Measurements from ENCODE around the gene SLIT3.

SLIT3 gene

DNA sequence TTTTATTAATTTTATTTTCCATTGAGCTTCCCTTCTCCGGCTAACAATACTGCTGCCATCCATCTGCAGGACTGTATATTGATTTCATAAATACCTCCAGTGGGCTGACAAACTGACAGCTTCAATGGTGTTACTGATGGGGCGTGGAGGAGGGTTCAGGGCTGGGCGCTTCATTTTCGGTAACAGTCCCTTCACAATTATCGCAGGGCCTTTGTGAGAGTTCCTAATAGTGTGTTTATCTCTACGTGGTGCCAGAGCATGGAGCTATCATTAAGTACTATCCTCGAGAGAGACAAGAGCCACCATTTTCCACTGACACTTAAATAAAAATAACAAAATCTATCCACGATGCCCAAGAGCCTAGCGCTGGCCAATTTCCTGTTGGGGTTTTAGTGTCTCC, 414.8 kb downstream of the SLIT3 start:
- TF ChIP-seq, protein P1, sequence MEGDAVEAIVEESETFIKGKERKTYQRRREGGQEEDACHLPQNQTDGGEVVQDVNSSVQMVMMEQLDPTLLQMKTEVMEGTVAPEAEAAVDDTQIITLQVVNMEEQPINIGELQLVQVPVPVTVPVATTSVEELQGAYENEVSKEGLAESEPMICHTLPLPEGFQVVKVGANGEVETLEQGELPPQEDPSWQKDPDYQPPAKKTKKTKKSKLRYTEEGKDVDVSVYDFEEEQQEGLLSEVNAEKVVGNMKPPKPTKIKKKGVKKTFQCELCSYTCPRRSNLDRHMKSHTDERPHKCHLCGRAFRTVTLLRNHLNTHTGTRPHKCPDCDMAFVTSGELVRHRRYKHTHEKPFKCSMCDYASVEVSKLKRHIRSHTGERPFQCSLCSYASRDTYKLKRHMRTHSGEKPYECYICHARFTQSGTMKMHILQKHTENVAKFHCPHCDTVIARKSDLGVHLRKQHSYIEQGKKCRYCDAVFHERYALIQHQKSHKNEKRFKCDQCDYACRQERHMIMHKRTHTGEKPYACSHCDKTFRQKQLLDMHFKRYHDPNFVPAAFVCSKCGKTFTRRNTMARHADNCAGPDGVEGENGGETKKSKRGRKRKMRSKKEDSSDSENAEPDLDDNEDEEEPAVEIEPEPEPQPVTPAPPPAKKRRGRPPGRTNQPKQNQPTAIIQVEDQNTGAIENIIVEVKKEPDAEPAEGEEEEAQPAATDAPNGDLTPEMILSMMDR (IDR thresholded peaks at IDR 0.05) = no peak
- Mint-ChIP-seq H3K9me3 (no peaks in the 10 kb centered on the region), H3K4me3 (no peak overlapping the region), H3K27me3 (ENCODE audit: low read depth, poor library complexity) (peaks cover 14% of the 10 kb centered on the region), H3K4me1 (peaks cover 2% of the 10 kb centered on the region), H3K36me3 (ENCODE audit: low read depth) (no peaks in the 10 kb centered on the region), H3K27ac (no peak overlapping the region)
- DNase-seq = no peak

DNA sequence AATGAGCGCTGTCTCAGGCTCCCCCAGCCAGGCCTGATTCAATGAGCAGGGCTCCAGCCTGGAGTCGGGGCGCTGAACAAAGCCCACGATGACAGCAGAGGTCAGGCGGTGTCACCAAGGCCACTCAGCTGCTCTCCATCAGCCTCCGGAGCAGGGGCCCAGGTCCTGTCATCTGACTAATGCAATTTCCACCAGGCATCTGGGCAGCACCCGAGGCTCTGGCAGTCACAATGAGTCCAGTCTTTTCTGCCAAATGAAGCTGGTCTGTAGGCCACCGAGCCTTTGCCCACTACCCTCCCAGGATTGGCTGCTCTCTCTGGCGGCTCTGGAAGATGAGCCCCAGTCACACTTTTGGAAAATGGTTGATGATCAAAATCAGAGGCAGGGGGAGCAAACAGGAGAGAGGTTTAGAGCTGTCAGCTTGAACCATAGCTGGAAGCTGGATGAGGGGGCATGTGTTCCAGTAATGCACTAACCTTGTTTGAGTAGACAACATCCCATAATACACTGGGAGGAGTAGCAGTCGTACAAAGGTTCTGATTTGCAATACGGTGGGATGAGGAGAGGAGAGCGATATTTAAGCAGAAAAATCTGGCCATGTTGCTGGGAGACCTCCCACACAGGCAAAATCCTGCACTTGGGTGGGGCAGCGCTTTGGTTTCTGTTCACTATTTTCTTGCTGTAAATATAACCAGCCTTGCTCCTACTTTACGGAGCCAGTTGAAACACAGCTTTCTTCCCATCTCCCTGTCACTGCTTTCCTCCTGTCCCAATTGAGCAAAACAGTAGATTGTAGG, 415.4 kb downstream of the SLIT3 start:
- no peaks in the 10 kb centered on the region for H3K4me1 Mint-ChIP-seq
- H3K27me3 Mint-ChIP-seq (ENCODE audit: low read depth, poor library complexity) = peaks cover 14% of the 10 kb centered on the region
- DNase-seq = peak; percentile 50
- TF ChIP-seq, protein P1 (IDR thresholded peaks at IDR 0.05) = no peak
- no peak overlapping the region for H3K27ac Mint-ChIP-seq
- H3K4me3 Mint-ChIP-seq = no peak overlapping the region
- H3K36me3 Mint-ChIP-seq (ENCODE audit: low read depth) = no peaks in the 10 kb centered on the region
- no peaks in the 10 kb centered on the region for H3K9me3 Mint-ChIP-seq

DNA sequence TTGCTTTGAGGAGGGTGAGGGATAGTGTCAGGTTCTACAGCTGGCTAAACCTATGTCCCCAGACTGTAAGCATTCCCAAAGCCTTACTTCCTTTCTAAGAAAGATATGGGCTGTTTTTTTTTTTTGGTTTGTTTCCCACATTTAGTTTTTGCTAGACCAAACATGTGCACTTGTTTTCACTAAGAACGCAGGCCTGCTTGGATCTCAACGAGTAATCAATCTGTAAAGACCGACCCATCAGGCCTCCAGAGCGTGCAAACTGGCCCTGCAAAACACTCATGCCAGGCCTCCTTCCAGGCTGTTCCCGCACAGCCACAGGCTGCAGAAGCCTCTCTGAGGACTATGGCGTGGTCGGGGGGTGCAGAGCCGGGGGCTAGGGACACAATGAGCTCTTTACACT, 416.9 kb downstream of the SLIT3 start:
- Mint-ChIP-seq H3K4me3 (no peak overlapping the region), H3K36me3 (ENCODE audit: low read depth) (no peaks in the 10 kb centered on the region), H3K4me1 (no peaks in the 10 kb centered on the region), H3K27me3 (ENCODE audit: low read depth, poor library complexity) (peaks cover 7% of the 10 kb centered on the region), H3K9me3 (no peaks in the 10 kb centered on the region), H3K27ac (no peak overlapping the region)
- TF ChIP-seq, protein P1 (IDR thresholded peaks at IDR 0.05) = no peak
- no peak for DNase-seq

DNA sequence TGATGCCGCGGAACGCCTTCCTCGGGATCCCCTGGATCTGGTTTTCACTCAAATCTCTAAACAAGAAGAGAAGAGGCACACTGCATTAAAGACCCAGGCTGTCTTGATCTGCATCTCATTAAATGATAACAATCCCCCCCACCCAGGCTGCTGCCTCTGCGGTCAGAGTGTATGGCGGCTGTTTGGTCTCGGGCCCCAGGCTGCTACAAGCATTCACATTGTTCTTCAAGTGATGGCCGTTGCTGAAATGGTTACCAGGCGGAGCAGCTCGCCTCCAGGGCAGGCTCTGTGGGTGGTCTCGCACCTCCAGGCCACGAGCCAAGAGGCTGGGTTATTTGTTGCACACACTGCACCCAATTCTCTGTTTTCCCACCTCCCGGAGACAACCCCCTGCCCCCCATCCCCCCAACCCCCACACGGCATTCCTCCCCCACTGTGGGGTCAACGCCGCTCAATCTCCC, 417.6 kb downstream of the SLIT3 start:
- no peak overlapping the region for H3K4me3 Mint-ChIP-seq
- peak; percentile 51 for DNase-seq
- no peaks in the 10 kb centered on the region for H3K9me3 Mint-ChIP-seq
- no peak overlapping the region for H3K27ac Mint-ChIP-seq
- TF ChIP-seq, protein P1 (IDR thresholded peaks at IDR 0.05) = no peak
- H3K27me3 Mint-ChIP-seq (ENCODE audit: low read depth, poor library complexity) = peaks cover 3% of the 10 kb centered on the region
- no peaks in the 10 kb centered on the region for H3K36me3 Mint-ChIP-seq (ENCODE audit: low read depth)
- H3K4me1 Mint-ChIP-seq = peaks cover 2% of the 10 kb centered on the region

DNA sequence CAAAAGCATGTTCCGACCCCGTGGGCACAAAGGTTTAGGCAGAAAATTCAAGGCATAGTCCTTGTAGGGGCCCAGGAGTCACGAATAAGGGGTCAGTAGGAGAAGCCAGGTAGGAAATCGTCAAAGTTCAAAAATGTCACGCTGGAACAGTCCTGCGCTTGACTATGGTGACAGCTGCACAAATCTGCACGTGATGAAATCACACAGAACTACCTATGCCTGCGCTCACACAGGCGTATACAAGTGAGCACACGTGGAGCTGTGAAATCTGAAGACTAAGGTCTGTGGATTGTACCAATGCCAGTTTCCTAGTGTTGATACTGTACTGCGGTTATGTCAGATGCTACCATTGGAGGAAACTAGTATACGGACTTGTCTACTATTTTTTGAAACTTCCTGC, 418.7 kb downstream of the SLIT3 start:
- Mint-ChIP-seq H3K9me3 (no peaks in the 10 kb centered on the region), H3K27ac (peak overlapping the region; percentile 62), H3K27me3 (ENCODE audit: low read depth, poor library complexity) (peaks cover 3% of the 10 kb centered on the region), H3K36me3 (ENCODE audit: low read depth) (no peaks in the 10 kb centered on the region), H3K4me1 (peaks cover 12% of the 10 kb centered on the region), H3K4me3 (peak overlapping the region; percentile 44)
- no peak for DNase-seq
- TF ChIP-seq, protein P1 (IDR thresholded peaks at IDR 0.05) = no peak

Data from nephron progenitor cell (in vitro differentiated cells).